ENCODE data around the gene C11orf42.

- no peak for TF ChIP-seq CTCF (IDR thresholded peaks at IDR 0.05)
- no peak for TF ChIP-seq ZFX (IDR thresholded peaks at IDR 0.05; ENCODE audit: borderline replicate concordance)
Measured at GRCh38 chr11:6228520-6228919, 23.2 kb downstream of the C11orf42 start.
